GM12875 (cell line): Measurements from ENCODE around the gene SEZ6.

ENCODE experiments used
- H3K4me3 ChIP-seq: one replicate; pipeline ENCODE4 v1.5.1; 2011; ENCODE audit warnings: low read depth, low read length, control low read depth
- CTCF ChIP-seq: IDR thresholded peaks from 2 replicates; pipeline ENCODE4 v1.5.1; 2011; ENCODE audit warnings: low read depth, mild to moderate bottlenecking, control low read depth, inconsistent platforms, low read length, moderate library complexity, borderline replicate concordance; ENCODE audit not compliant: insufficient read depth

The SEZ6 gene

DNA sequence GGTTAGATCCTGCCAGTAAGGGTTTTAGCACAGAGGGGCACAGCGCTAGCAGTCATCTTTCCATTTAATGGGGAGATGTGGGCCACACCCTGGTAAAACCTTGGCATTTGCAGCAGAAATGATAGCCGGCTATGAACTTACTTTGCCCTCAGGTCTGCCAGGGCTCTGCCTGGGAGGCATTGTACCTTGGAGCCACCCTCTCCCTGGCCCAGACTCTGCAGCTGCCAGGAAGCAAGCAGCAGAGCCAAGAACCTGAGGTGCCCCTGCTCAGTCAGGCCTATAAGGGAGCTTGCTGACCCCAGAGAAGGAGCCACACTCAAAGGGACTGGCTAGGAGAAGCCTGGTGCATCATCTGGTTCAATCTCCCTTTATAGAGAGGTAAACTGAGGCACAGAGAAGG is 30.8 kb downstream of the SEZ6 start:
- TF ChIP-seq CTCF = no peak
- no peak overlapping the region for H3K4me3 ChIP-seq

DNA sequence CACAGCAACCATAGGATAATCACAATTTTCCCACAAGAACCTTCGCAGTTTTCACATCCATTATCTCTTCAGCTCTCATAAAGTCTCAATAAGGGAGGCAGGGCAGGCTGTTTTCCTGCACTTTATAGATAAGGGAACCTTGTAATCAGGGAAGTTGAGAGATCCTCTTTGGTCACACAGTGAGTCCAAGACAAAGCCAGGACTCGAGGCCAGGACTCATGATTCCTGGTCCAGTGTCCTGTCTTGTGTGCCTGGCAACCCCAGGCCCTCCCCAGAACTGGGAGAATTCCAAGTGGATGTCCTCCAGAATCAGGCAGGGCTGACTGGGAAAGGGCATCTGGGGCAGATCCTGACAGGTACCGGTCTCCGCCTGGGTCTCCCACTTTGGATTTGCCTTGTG is 31.4 kb downstream of the SEZ6 start:
- TF ChIP-seq CTCF = no peak
- no peak overlapping the region for H3K4me3 ChIP-seq

DNA sequence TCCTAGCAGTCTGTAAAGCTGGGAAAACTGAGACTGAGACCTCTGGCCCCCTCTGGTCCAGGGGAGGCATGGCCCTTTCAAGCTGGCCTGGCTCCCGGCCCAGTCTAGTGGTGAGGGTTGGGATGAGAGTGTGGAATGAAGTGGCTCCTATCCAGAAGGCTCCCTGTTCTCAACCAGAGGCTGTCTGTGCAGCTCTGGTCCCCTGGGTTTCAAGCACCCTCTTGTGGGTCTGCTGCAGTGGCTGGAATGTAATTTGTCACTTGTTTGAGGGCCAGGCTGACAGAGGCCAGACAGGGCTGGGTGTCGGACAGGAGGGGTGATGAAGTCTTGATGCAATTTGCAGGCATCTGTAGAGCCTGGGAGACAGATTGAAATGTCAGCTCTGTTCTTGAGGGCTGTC is 32.4 kb downstream of the SEZ6 start:
- no peak overlapping the region for H3K4me3 ChIP-seq

DNA sequence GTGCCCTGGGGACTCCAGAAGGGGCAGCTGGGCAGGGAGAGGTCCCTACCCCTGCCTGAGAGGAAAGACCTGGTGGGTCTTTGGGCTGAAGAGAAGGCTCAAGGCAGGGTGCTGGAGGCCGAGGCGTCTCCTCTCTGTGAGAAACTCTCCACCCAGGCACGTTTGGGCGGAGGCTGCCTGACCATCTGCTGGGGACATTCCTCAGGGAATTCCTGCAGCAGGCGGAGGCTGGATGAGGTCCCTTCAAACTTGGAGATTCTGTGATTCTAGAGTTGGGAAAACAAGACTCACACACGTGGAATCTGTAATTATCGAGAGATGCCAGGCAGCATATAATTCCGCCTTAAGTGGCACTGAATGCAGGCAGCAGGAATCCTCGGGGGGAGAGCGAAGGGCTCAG is 33.4 kb downstream of the SEZ6 start:
- TF ChIP-seq CTCF = no peak
- H3K4me3 ChIP-seq = no peak overlapping the region

More for the DNA sequence above, 32.4 kb downstream of the SEZ6 start:
- no peak for TF ChIP-seq CTCF

GRCh38 chr17:28970879-28971278 is 35.0 kb downstream of the SEZ6 start:
- no peak overlapping the region for H3K4me3 ChIP-seq
- no peak for TF ChIP-seq CTCF

DNA sequence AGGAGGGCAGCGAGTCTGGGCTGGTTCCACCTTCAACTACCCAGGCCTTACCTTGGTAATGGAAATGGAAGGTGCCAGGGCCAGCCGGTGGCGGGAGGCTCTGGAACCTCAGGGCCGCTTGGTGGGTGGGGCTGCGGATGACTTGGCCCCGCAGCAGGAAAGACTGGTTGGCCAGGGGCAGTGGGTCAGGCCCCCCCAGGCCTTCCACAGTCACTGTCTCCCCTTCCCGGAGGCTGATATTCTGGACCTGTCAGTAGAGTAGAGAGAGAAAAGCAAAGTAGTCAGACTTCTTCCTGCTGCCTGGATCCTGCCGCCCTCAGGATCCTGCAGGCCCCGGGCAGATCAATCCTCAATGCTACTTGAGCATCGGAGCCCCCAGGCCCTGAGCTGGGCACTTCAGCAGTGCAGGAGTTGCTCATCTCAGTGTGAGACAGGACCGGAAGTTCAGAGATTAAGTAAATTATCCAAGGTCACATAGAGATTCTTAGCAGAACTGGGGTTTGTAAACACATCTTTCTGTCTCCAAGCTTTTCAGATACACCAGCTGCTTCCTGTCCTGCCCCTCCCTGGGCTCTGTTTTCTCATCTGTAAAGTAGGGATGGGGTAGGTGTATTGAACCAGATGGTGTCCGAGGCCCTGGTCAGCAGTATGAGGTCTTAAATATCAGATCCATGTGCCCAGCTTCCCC is 36.0 kb downstream of the SEZ6 start:
- no peak for TF ChIP-seq CTCF
- H3K4me3 ChIP-seq = no peak overlapping the region

DNA sequence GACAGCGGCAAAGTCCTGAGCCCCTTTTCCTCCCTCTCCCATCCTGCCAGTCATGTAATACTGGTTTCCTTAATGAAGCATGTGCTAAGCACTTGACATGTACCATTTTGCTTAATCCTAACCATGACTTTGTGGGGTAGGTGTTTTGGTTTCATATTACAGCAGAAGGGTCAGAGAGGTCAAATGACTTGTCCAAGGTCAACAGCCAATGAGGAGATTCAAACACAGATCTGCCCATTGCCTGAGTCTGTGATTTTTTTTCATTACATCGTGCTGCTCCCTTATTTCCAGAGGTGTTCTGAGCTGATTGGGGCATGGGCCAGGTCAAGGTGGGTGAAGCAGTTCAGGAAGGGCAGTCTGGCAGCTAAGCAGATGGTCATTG is 36.9 kb downstream of the SEZ6 start:
- H3K4me3 ChIP-seq = no peak overlapping the region
- no peak for TF ChIP-seq CTCF
